K562 (cell line): ENCODE data around the gene C14orf180. TPM values are rescaled to one million over a fixed set of nuclear protein-coding genes. Genes with fewer than 3 reads are reported as not detected.

Experiments
- C11orf30 ChIP-seq: fragments of 450-650 bp; IDR thresholded peaks from 2 replicates; pipeline ENCODE4 v1.6.1; 2016; ENCODE audit warnings: low read depth, mild to moderate bottlenecking
- CHD4 ChIP-seq: fragments of 200-600 bp; sonication (generic); IDR thresholded peaks from 3 replicates; pipeline ENCODE4 v1.6.1; 2012; ENCODE audit warnings: low read depth, mild to moderate bottlenecking, mixed read lengths, low read length, inconsistent platforms; ENCODE audit not compliant: insufficient read depth, insufficient replicate concordance, poor library complexity, severe bottlenecking
- CHD7 ChIP-seq: fragments of 200-600 bp; sonication (generic); IDR thresholded peaks from one replicate; pipeline ENCODE4 v1.6.1; 2012; ENCODE audit warnings: mild to moderate bottlenecking, low read depth, low read length, inconsistent platforms
- POLR2A ChIP-seq: fragments of 450-650 bp; conservative IDR thresholded peaks from 2 replicates; pipeline ENCODE4 v1.6.1; 2016
- TAL1 ChIP-seq: fragments of 450-650 bp; IDR thresholded peaks from 2 replicates; pipeline ENCODE4 v1.6.1; 2016; ENCODE audit warnings: mild to moderate bottlenecking
- polyA plus RNA-seq, 8 experiments: library from polyadenylated mRNA; depleted of rRNA in 4 of 8; stranded (reverse) in 5 of 8; unstranded in 3 of 8; fragments of >200 nt; fragmentation: Nextera tagmentation in 2 of 8; fragmentation: Illumina TruSeq in 1 of 8; extraction: Ambion mirVana in 2 of 8; extraction: Trizol in 1 of 8; gene quantifications; 2 replicates each; pipeline versions ENCODE4 v1.2.1 to v1.2.3, GENCODE V29; 2011 to 2014; ENCODE audit warnings: inconsistent platforms in 1 of 8, missing spikeins in 1 of 8
- total RNA-seq, 7 experiments: library from RNA; depleted of rRNA in 6 of 7; stranded (reverse); fragments of >200 nt in 6 of 7; fragmentation: Illumina TruSeq in 2 of 7; extraction: Trizol in 2 of 7; gene quantifications; 2 replicates each; pipeline versions ENCODE4 v1.2.1 to v1.2.3, GENCODE V29; 2011 to 2021; ENCODE audit warnings: low replicate concordance in 1 of 7
- TF ChIP-seq, protein P1 (sequence below): IDR thresholded peaks from 3 replicates; pipeline ENCODE4 v1.6.1; 2011; ENCODE audit warnings: borderline replicate concordance, mild to moderate bottlenecking; ENCODE audit not compliant: insufficient read length, insufficient read depth
- TF ChIP-seq, protein P2 (sequence below), 2 experiments: fragments of 450-650 bp; IDR thresholded peaks; 2 replicates each; pipeline ENCODE4 v1.6.1; 2018; ENCODE audit warnings: mild to moderate bottlenecking in 2 of 2, low read depth in 1 of 2; ENCODE audit not compliant: partially characterized antibody in 2 of 2

The C14orf180 gene
- total and polyA plus RNA-seq, 9 of the 15 experiments (the other 6 are each of a cell fraction or from before 2014, with no cell fraction given) = not detected

- TF ChIP-seq CHD7 (no peak), C11orf30 (no peak), POLR2A (no peak), TAL1 (no peak), CHD4 (no peak)
- TF ChIP-seq, protein P1, sequence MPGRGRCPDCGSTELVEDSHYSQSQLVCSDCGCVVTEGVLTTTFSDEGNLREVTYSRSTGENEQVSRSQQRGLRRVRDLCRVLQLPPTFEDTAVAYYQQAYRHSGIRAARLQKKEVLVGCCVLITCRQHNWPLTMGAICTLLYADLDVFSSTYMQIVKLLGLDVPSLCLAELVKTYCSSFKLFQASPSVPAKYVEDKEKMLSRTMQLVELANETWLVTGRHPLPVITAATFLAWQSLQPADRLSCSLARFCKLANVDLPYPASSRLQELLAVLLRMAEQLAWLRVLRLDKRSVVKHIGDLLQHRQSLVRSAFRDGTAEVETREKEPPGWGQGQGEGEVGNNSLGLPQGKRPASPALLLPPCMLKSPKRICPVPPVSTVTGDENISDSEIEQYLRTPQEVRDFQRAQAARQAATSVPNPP = no peak
- TF ChIP-seq, protein P2, sequence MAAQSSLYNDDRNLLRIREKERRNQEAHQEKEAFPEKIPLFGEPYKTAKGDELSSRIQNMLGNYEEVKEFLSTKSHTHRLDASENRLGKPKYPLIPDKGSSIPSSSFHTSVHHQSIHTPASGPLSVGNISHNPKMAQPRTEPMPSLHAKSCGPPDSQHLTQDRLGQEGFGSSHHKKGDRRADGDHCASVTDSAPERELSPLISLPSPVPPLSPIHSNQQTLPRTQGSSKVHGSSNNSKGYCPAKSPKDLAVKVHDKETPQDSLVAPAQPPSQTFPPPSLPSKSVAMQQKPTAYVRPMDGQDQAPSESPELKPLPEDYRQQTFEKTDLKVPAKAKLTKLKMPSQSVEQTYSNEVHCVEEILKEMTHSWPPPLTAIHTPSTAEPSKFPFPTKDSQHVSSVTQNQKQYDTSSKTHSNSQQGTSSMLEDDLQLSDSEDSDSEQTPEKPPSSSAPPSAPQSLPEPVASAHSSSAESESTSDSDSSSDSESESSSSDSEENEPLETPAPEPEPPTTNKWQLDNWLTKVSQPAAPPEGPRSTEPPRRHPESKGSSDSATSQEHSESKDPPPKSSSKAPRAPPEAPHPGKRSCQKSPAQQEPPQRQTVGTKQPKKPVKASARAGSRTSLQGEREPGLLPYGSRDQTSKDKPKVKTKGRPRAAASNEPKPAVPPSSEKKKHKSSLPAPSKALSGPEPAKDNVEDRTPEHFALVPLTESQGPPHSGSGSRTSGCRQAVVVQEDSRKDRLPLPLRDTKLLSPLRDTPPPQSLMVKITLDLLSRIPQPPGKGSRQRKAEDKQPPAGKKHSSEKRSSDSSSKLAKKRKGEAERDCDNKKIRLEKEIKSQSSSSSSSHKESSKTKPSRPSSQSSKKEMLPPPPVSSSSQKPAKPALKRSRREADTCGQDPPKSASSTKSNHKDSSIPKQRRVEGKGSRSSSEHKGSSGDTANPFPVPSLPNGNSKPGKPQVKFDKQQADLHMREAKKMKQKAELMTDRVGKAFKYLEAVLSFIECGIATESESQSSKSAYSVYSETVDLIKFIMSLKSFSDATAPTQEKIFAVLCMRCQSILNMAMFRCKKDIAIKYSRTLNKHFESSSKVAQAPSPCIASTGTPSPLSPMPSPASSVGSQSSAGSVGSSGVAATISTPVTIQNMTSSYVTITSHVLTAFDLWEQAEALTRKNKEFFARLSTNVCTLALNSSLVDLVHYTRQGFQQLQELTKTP (IDR thresholded peaks at IDR 0.05; ENCODE audit: low read depth in 1 of 2, partially characterized antibody in 2 of 2) = no peak
Observed at GRCh38 chr14:104579507-104579906, at the start of gene C14orf180 (continued).
